Femur (tissue), 1 donor: Measurements from ENCODE around the gene ATP2C1.
"Not testable (repeated sequence)": the region's sequence is repeated elsewhere in the genome, so short reads cannot be mapped to it uniquely, and the experiment has no call there.

Experiments
- DNase-seq: peaks from one replicate; pipeline ENCODE4 v3.0.0-alpha.2; 2017

The ATP2C1 gene

GRCh38 chr3:130893376-130894129 lies at the start of gene ATP2C1:
ATP2C1 (plus strand) TSS chr3:130894084; CDS start chr3:130894770, 686 bp downstream.
- DNase-seq, result peak; percentile 97

- DNase-seq, result no peak
Observed at GRCh38 chr3:130844462-130844861, 49.4 kb upstream of the ATP2C1 start.

GRCh38 chr3:130846181-130846580 lies 47.7 kb upstream of the ATP2C1 start:
- DNase-seq, result no peak

- peak; percentile 20 for DNase-seq
Observed at GRCh38 chr3:130849091-130849552, 44.8 kb upstream of the ATP2C1 start.

- peak; percentile 30 for DNase-seq
Observed at GRCh38 chr3:130850044-130850797, 43.7 kb upstream of the ATP2C1 start.

- no peak for DNase-seq
Observed at GRCh38 chr3:130850843-130851242, 43.0 kb upstream of the ATP2C1 start.

- no peak for DNase-seq
Observed at GRCh38 chr3:130851277-130851676, 42.6 kb upstream of the ATP2C1 start.

- DNase-seq, result no peak
Observed at GRCh38 chr3:130853581-130853980, 40.3 kb upstream of the ATP2C1 start.

GRCh38 chr3:130854208-130854864 lies 39.5 kb upstream of the ATP2C1 start:
- DNase-seq, result no peak

- no peak for DNase-seq
Observed at GRCh38 chr3:130857336-130858026, 36.4 kb upstream of the ATP2C1 start.

- not testable (repeated sequence) for DNase-seq
Observed at GRCh38 chr3:130862130-130862529, 31.8 kb upstream of the ATP2C1 start.

- DNase-seq, result no peak
Observed at GRCh38 chr3:130865489-130865888, 28.4 kb upstream of the ATP2C1 start.

- no peak for DNase-seq
Observed at GRCh38 chr3:130866327-130866726, 27.6 kb upstream of the ATP2C1 start.

- no peak for DNase-seq
Observed at GRCh38 chr3:130870423-130870822, 23.5 kb upstream of the ATP2C1 start.

GRCh38 chr3:130876594-130876993 lies 17.3 kb upstream of the ATP2C1 start:
- no peak for DNase-seq

- no peak for DNase-seq
Observed at GRCh38 chr3:130878464-130878863, 15.4 kb upstream of the ATP2C1 start.

- DNase-seq, result no peak
Observed at GRCh38 chr3:130889416-130889946, 4.4 kb upstream of the ATP2C1 start.

- DNase-seq, result peak; percentile 76
Observed at GRCh38 chr3:130892759-130893375, 1.0 kb upstream of the ATP2C1 start.

- DNase-seq, result peak; percentile 65
Observed at GRCh38 chr3:130894130-130894985, 474 bp downstream of the ATP2C1 start.

- no peak for DNase-seq
Observed at GRCh38 chr3:130894986-130895280, 1.0 kb downstream of the ATP2C1 start.
